Right ventricle myocardium inferior (tissue), 1 donor: ENCODE data around the gene RGS13. TPM values are rescaled to one million over a fixed set of nuclear protein-coding genes. Genes with fewer than 3 reads are reported as not detected.

ENCODE experiments used
- ATAC-seq: fragments of 200-7000 bp; cut with Tn5 transposase; one replicate; pipeline ENCODE4 v1.9.1; 2020; ENCODE audit warnings: mild to moderate bottlenecking, moderate library complexity
- DNase-seq: peaks from one replicate; pipeline ENCODE4 v3.0.0; 2021; ENCODE audit errors: missing footprints
- intact Hi-C: fragments of 100-400 bp; cut with DNase I; formaldehyde crosslinking; loops from one replicate; pipeline ENCODE4 v1.11.0; 2022
- total RNA-seq: library from RNA; stranded (reverse); fragmentation: NEBNext Ultra II Directional; extraction: Animal tissue kit (Norgen Biotek cat#: 25700); gene quantifications from one replicate; pipeline ENCODE4 v1.2.1, GENCODE V29; 2021
- donor health status: DM: no; HTN: yes; CAD: no; lungs with severe emphysema.

The RGS13 gene
- total RNA-seq, 1 donor from 2014 or later: not detected

DNA sequence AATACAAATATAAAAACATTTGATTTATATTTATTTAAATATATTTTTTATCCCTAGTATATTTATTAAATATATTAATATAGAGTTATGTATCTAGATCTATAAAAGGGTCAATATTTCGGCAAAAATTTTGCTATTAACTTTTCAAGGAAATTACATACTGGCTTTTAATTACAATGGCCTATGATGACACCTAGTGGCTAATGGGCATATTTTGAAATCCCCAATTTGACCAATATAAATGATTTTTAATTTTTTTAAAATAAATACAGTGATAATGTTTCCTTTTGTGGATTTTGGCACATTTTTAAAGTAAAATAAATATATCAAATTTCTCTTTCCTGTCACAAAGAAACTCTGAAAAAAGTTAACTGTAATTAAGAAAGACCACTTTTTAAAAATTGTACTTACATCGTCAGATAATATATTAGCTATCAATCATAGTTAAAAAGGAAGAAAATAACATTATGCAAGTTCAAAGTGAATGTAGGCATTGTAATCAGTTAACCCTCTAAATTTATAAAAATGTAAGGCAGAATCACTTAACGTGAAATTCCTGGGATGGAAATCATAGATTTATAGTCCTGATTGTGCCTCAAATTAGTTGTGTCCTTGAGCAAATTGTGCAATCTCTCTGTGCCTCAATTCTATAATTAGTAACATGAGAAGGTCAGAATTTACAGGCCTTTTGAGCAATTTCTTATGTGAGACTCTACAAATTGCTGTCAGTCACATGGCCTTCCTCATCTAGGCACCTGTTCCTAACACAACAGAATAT is 25.6 kb upstream of the RGS13 start:
- intact Hi-C loops: loop anchor here (1.0 kb wide), 1 partner anchor 133 kb away; no protein-coding TSS in a partner anchor
- DNase-seq (no peak), ATAC-seq (no peak)

DNA sequence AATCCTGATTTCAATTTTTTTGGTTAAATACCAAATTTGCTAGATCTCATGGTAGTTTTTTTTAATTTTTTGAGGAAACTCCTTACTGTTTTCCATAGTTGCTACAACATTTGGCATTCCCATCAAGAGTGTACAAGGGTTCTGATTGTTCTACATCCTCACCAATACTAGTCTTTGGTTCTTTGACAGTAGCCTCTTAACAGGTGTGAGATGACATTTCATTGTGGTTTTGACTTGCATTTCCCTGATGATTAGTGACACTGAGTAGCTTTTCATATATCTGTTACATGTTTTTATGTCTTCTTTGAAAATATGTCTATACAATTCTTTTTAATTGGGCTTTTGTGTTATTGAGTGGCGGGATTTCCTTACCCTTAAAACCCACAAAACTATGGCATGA is 20.9 kb upstream of the RGS13 start:
- ATAC-seq (no peak), DNase-seq (no peak)
- intact Hi-C loops: no loop called here

DNA sequence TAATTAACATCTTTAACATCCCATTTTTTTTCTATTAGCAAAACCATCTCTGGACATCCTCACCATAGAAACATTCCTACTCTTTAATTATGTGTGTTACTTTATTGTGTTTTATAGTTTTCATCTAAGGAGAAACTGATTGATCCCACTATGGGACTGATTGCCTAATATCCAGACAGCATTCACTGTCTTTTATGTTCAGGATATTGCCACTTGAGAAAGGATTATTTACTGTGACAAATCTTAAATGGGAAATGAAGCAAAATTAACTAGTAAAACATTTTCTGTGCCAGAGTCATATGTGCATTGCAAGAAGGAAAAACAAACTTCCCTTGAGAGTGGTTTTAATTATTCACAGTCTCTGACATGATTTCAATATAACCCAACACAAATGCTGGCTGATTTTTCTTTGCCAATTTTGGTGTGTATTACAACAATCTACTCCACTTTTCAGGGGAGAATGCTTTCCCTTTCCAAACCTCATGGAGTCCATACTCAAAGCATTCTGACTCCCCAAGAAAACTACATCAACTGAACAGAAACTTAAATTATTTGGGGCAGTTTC is 15.8 kb upstream of the RGS13 start:
- intact Hi-C loops: no loop called here
- ATAC-seq (no peak), DNase-seq (no peak)

DNA sequence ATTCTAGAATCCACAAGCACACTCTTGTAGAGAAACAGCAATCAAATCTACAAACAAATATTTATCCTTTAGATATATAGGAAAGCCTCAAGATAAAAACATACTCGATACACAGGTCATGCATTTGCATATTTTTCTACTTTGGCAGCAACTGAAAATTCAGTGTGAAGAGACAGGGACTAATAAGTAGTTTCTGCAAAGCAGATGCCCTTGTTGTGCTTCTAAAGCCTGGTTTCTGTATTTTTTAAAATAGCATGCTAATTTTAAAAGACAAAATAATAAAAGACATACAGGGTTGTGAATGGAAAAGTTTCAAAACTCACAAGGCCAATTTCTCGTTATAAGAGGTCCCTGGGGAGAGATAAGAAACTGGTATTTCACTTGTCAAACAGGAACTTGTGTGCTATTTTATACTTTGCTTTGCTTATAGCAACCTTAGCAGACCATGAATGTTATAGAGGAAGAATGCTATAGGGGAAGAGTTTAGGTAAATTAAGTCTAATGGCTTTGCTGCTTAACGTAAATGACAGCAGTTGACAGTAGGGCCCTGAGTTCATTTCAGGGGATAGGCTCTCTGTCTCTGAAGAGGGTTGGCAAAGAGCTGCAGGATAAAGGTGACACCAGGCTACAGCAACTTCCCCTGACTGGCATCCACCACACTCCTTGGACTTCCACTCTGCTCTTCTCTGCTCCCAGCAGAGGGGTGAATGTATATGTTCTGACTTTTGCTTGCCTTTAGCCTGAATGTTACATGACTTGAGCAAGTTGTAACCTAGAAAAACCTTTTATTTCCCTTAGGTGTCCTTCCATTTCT is 9.4 kb upstream of the RGS13 start:
- peak; percentile 79 for ATAC-seq
- intact Hi-C loops: loop anchor here (5.0 kb wide), 1 partner anchor 181 kb away; the partner anchor contains the start of gene RGS2

DNA sequence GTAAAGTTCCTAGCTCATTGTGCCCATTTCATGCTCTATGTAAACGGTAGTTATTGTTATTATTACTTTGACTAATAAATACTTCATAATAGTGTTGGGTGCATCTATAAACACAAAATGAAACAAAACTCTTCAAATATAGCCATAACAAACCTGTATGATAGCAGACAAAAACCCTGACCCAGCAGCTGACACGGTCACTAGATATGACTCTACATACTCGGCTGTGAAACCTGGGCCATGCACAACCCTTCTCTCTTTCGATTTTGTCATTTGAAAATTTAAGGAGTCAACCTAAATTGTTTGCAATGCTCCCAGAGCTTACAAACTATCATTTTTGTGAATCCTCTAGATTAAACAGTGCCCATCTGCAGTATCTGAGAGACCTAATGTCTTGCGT is 8.0 kb upstream of the RGS13 start:
- ATAC-seq: no peak
- intact Hi-C loops: loop anchor here (5.0 kb wide), 1 partner anchor 179 kb away; the partner anchor contains the start of gene RGS2
- DNase-seq: no peak

More for the DNA sequence above, 9.4 kb upstream of the RGS13 start:
- no peak for DNase-seq

DNA sequence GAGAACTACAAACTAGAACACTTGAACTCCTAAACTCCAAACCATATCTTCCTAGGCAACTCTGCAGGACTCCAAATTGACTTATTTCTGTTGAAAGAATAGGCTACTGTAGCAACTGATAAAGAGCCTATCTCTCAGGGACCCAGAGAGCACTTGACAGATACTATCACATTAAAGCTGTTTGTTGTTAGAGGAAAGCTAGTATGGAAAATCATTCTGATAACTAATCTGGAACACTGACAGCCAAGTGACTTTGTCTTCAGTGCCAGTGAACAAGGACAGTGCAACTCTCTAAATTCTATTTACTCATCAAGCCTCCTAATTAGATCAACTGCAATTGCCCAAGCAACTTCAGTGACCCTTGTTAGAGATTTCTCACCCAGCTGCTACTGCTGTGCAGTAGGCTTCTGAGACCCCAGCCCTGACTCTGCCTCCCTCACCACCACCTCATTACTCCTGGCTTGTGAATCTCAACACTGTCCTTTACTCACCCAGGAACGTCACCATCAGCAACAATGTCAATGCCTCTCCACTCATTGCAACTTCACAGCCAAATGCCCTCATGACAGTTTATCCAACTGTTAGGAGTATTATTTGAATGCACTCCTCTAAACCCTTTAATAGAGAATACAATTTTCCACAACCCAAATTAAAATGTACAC is 7.4 kb upstream of the RGS13 start:
- ATAC-seq: no peak
- DNase-seq: no peak
- intact Hi-C loops: loop anchor here (5.0 kb wide), 1 partner anchor 179 kb away; the partner anchor contains the start of gene RGS2

DNA sequence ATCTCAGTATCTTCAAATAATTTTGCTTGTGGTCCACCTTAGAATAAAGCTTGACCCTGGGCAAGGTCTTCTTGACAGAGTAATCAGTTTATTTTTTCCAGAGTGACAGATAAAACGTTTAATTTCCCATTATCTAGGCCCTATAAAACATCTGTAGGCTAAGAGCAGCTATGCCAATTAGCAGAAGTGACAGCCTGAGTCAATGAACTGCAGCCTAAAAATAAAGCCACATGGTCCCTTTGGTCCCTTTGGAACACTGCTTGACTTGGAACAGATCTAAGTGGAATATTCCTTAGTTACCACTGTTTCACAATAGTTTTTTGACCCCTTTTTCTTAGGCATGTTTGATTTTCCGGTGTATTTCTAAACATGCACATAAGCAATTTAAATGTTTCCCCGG is 6.3 kb upstream of the RGS13 start:
- DNase-seq (no peak), ATAC-seq (peak; percentile 73)
- intact Hi-C loops: loop anchor here (5.0 kb wide), 1 partner anchor 178 kb away; the partner anchor contains the start of gene RGS2

DNA sequence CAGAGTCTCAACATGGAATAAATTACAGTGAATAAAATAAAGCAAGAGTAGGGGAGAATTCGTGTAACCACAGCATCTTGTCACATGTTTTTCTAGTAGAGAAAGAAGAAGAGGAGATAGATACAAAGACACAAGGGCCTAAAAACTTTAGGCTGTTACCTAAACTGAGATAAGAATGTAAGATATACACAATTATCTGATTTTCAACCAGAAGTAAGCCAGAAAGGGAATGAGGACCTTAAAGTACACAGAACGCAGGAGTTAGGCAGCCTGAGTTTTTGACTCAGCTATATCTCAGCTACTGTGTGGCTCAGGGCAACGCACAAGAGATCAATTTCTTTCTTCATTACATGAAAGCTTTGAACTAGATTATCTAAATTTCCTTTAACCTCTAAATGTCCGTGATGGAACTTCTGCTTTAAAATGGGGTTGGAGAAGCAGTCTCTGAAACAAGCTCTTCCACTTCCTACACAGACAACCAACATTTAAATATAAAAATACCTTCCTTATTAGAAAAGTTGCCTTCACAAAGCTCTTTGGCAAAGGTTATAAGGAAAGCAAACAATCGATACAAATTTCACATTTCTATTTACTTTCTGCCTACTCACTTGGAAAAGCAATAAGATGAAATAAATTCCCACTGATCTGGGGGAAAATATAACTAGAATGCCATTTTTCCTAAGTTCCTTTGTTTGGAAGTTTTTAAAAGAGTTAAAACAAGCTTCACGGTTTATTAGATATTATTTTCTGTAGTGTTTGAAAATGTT is 5.2 kb upstream of the RGS13 start:
- intact Hi-C loops: no loop called here
- ATAC-seq (no peak), DNase-seq (no peak)

DNA sequence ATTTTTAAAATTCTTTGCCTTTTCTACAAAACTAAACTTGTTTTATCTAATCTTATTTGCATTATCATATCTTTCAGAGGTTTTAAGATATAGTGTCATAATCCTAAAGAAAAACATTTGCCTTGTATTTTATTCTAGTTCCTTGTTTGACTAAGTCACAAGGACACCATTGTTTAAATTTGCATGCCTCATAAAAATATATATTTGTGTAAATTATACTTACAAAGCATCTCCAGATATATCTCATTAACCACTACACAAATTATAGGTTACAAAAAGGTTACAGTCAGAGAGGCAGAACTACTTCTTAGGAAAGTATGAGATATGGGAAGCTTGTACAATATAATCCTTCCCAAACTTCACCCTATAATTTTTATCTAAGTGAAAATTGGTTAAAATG is 4.2 kb upstream of the RGS13 start:
- ATAC-seq (no peak), DNase-seq (no peak)
- intact Hi-C loops: no loop called here

DNA sequence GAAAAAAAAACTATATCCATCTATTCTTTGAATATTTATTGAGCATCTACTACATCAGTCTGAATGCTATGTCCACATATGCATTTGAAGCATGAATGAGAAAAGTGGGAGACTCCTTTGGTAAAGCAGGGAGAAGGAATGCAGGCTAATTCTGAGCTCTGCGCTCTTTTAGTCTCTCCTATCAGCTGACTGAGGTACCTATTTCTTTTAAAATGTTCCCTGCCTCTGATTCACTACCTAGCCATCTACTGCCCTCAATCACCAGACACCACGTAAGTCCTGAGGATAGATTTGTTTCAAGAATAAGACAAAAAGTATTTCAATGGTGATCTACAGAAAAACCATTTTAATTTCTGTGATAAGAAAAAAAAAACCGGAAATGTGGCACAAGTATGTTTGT is 3.8 kb upstream of the RGS13 start:
- intact Hi-C loops: no loop called here
- no peak for ATAC-seq
- DNase-seq: no peak

DNA sequence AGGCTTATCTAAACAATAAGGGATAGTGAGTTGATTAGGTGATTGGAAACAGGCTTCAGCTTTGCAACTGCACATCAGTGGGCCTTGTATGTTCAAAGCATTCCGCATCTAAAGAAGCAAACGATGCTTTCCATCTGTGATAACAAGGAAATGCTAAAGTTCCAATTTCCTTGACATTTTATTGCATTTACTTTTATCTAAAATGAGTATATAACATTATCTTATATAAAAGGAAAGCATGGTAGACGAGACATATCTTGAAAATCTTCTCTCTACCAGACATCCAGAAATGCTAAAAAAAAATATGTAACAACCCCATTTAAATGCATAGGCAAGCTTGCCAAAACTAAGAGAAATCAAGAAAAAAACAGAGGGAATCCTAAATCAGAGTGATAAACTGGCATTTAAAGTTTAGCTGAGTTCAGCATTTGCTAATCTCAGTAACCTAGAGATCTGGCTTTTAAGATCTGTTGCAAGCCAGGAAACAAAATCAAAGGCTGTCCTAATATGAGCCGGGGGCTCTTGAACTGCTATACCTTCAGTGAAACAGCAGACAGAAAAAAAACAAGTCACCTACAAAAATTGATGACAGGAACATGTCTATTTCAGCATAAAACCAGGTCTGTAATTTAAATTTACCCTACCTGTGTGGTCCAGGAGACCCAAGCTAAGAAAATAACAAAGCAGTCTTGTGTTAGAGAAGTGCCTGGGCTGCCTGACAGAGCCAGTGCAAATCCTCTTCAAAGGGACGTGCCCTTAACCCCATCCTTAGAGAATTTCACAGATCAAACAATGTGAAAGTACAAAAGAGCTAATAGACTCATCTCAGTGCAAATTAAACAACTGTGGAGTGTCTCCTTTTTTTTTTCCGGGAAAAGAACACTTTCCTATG is 3.1 kb upstream of the RGS13 start:
- ATAC-seq: no peak
- no peak for DNase-seq
- intact Hi-C loops: no loop called here

DNA sequence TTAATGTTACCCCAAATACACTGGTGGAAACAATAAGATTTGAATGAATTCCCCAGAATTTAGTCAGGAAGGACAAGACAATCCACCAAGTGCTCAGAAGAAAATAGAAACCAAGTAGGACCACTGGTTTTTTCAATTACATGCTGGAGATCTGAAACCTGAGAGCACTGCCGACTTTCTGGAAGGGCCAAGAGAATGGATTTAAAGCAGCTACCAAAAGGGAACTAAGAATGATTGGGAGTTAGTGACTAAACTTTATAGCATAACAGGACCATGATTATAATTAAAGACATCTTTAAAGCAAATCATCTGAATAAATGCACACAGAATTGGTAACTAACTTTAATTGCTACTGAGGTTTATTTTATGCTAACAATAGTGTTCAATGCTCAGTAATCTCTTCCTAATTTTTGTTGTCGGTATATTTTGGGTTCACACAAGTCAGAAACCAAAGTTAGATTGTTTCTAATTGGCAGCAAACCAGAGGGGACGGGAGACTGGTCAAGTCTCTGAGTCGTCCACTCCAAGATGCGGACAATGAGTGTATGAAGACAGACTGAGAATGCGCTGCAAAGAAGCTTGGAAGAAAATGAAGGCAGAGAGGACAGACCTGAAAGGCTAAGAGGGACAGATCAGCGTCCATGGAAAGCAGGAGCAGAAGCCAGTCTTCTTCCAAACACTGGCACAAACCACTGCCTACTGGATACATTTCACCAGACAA is 2.3 kb upstream of the RGS13 start:
- ATAC-seq: no peak
- intact Hi-C loops: no loop called here
- no peak for DNase-seq

DNA sequence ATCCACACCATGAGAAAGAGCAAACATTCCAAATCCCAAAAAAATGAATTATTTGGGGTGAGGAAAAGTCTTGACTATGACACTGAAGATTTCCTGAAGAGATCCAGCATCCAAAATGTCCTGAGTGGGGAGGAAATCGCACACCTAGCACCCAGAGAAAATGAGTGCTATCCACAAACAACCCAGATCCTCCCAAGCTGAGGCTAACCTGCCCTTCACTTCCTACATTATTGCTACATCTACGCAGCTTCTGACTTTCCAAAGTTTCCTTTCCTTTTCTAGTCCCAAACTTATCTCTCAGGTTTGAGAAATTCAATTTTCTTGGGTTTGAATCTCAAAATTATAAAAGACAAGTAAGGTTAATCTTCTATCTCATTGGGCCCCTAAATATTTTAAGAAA is 906 bp upstream of the RGS13 start:
- intact Hi-C loops: no loop called here
- DNase-seq (no peak), ATAC-seq (no peak)

DNA sequence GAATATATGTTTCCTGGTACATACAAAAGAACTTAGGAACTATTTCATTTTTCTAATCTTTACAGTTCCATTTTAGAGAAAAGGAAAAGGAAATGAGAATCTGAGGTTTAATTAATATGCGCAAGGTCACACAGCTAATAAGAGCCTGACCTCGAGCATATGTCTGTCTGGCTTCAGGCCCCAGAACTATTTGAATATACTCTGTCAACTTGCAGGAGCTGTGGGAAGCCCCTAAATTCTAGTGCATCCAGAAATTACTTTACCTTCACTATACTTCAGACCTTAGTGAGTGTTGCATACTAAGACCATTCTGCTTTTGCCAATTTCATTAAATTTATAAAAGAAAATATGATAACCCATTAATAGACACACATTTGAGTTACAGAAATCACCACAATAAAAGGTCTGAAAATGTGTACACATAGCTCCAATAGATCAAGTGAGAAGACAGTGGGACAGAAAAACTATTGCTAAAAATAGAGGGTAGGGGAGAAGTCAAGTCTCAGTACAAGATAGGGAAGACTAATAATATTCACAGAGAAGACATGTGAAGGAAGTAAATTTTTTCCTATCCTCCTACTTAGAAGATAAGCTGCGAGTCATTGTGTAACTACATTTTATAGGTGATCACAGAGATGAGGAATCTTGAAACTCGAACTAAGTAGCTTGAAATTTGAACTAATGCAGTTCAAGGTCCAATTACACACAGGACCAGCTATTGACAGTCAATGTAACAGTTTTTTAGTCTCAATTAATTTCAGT is 3.8 kb downstream of the RGS13 start:
- intact Hi-C loops: no loop called here
- DNase-seq (no peak), ATAC-seq (no peak)

DNA sequence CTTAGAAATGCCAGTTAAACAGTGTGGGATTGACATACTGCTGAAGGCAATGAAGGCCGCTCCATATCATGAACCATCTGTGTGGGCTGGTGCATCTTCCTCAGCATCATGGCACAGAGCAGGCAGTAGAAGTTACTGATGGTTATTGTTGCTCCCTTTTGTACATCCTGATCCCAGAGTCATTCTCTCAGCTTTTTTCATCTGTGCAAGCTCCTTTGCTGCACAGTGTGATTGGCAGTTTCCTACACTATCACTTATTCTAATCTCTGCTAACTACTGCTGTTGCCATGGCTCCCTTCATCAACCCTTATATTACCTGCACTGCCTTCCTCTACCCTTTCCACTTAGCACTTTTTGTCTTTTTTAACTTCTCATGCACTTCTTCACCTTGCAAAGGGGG is 16.2 kb downstream of the RGS13 start:
- DNase-seq (no peak), ATAC-seq (no peak)
- intact Hi-C loops: no loop called here

DNA sequence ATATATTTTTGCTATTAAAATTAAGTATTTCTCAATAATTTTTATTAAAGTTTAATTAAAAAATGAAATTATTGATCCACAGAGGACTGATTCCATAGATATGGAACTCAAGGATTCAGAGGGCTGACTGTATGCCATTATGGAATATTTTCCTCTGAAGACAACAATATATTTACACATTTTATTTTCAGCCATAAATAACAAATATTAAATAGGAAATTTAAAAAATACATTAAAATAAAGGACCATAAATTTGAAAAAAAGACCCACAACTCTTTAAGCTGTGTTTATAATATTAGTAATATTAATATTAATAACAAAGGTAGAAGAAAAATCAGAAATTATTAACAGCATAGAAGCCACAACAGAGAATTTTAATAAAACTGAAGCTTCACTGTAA is 18.2 kb downstream of the RGS13 start:
- DNase-seq: no peak
- no peak for ATAC-seq
- intact Hi-C loops: no loop called here
